ENCODE data around the gene FBXW7.

The FBXW7 gene

GRCh38 chr4:152540941-152541340 is 5.0 kb upstream of the FBXW7 start:
- DNase-seq, result no peak

GRCh38 chr4:152540293-152540674 is 4.4 kb upstream of the FBXW7 start:
- no peak for DNase-seq

- DNase-seq, result no peak
Measured at GRCh38 chr4:152539556-152540292, 3.8 kb upstream of the FBXW7 start.

GRCh38 chr4:152537881-152538280 is 2.0 kb upstream of the FBXW7 start:
- no peak for DNase-seq

- DNase-seq, result no peak
Measured at GRCh38 chr4:152536545-152537182, 772 bp upstream of the FBXW7 start.

- DNase-seq, result no peak
Measured at GRCh38 chr4:152535360-152535902, 461 bp downstream of the FBXW7 start.

GRCh38 chr4:152534541-152535359 is 1.1 kb downstream of the FBXW7 start:
- peak; percentile 40 for DNase-seq

- no peak for DNase-seq
Measured at GRCh38 chr4:152531479-152531878, 4.4 kb downstream of the FBXW7 start.

- no peak for DNase-seq
Measured at GRCh38 chr4:152530600-152530999, 5.3 kb downstream of the FBXW7 start.

GRCh38 chr4:152529880-152530279 is 6.0 kb downstream of the FBXW7 start:
- DNase-seq, result no peak

GRCh38 chr4:152528060-152528459 is 7.8 kb downstream of the FBXW7 start:
- DNase-seq, result no peak

- DNase-seq, result no peak
Measured at GRCh38 chr4:152525878-152526277, 10.0 kb downstream of the FBXW7 start.

- DNase-seq, result no peak
Measured at GRCh38 chr4:152524427-152524826, 11.5 kb downstream of the FBXW7 start.

GRCh38 chr4:152523731-152524130 is 12.2 kb downstream of the FBXW7 start:
- no peak for DNase-seq

GRCh38 chr4:152522754-152523153 is 13.1 kb downstream of the FBXW7 start:
- no peak for DNase-seq

GRCh38 chr4:152522245-152522644 is 13.6 kb downstream of the FBXW7 start:
- DNase-seq, result no peak

GRCh38 chr4:152516156-152516555 is 19.7 kb downstream of the FBXW7 start:
- DNase-seq, result no peak

GRCh38 chr4:152515678-152516077 is 20.2 kb downstream of the FBXW7 start:
- no peak for DNase-seq

GRCh38 chr4:152514356-152514755 is 21.5 kb downstream of the FBXW7 start:
- DNase-seq, result no peak

GRCh38 chr4:152513078-152513477 is 22.8 kb downstream of the FBXW7 start:
- DNase-seq, result no peak

- DNase-seq, result no peak
Measured at GRCh38 chr4:152512483-152512882, 23.4 kb downstream of the FBXW7 start.

GRCh38 chr4:152510349-152511147 is 25.3 kb downstream of the FBXW7 start:
- DNase-seq, result no peak

Measured in KG1 (cell line).